Stimulated activated CD8-positive, alpha-beta memory T cell treated with anti-CD3 and anti-CD28 coated beads, Interleukin-7, amount 100 ng/mL, for 4 hours (primary cell): ENCODE data around the gene PODN.

Source experiments
- DNase-seq, 2 donors: peaks; one replicate each; pipeline ENCODE4 v3.0.0-alpha.2; 2020; ENCODE audit warnings: low read depth in 2 of 2

Gene PODN

DNA sequence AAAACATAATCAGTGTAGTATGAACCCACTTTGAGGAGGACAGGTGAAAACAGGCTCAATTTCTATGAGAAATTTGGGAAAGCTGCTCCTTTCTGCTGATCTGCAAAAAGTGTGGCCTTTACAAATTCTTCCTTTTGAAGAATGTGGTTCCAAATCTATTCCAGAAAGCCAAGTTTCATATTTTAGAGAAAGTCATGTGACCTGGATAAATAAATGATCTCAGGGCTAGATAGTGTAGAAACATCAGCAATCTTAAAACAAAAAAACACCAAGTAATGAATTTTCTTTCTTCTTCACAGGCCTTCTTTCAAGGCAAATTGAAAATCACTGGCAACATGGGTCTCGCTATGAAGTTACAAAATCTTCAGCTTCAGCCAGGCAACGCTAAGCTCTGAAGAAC, 11.7 kb upstream of the PODN start:
- DNase-seq, result no peak

DNA sequence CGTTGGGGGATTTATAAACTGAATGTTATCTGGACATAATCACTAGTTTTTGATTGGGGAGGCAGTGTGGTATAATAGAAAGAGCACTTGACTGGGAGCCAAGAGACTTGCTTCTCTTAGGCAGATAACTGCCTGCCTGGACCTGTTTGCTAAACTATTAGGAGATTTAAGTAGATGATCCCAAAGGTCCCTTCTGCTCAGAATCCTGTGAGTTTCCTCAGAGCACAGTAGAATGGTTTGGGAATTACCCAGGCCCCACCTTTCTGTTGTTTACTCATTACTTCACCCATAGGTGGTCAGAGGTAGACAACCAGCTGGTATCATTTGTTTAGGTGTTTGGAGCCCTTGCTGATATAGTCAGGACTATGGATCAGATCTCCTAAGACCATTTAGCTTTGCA, 10.3 kb upstream of the PODN start:
- DNase-seq, result no peak

DNA sequence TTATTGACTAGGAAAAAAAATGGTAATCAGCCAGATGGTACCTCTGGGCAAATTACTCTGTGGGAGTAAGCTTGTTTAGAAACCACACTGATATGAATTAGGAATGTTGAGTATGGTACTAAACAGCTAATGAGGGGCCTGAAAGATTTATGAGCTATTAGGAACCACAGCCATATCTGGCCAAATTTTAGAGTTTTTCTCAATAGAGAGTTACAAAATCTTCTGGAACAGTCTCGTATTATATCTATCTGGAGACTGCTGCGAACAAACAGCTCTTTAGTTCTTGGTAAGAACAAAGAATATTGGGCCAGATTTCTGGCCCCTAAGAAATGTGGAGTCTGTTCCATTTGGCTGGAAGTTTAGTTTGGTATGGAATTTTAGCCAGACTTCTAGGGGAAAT, 4.9 kb upstream of the PODN start:
- DNase-seq, result no peak

DNA sequence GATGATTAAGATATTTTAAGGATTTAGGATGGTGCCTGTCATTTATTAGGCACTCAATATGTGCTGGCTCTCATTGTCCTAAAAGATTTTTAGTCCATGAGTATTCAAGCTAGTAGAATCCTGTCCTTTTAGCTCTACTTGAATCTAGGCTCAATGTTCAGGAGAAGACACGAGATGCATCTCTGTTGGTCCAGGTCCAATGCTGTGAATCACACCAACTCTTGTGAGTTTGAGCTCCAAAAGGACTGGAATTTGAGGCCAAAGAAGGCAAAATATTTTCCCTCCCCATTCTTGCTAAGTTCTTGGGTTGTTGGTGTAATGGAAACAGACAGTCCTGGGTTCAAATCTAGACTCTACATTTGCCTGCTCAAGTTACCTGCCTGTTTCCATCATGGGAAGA, 1.4 kb upstream of the PODN start:
- DNase-seq, result no peak

DNA sequence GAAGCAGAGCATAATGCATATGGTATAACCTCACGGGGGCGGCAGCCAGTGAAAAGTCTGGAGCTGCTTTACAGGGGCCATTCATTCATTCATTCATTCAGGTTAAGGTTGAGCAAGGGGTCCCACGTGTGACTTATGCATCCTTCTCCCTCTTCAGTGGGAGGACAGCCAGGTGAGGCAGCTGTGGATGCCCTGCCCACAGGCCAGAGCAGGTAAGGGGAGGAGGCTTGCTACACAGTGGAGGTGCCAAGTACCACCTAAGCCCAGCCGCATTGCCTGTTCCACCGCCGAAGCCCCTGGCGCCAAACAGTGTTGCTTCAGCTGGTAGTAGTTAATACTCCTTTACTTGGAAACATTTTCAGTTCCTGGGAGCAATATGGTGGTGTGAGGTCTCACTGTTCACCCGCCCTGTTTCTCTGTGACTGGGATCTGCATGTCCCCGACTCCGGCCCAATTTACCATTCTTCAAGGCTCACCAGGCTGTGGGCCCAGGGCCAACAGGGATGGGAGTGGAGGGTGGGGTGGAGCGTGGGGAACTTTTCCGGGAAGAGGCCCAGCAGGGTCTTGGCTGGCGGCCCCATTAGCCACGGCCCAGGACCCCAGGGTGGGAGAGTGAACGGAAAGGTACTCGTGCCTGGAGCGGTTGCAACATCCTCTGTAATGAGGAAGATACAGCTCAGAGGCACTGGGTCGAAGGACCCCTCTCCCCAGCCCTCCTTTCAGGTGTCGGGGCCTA, 722 bp upstream of the PODN start:
- DNase-seq, result no peak

DNA sequence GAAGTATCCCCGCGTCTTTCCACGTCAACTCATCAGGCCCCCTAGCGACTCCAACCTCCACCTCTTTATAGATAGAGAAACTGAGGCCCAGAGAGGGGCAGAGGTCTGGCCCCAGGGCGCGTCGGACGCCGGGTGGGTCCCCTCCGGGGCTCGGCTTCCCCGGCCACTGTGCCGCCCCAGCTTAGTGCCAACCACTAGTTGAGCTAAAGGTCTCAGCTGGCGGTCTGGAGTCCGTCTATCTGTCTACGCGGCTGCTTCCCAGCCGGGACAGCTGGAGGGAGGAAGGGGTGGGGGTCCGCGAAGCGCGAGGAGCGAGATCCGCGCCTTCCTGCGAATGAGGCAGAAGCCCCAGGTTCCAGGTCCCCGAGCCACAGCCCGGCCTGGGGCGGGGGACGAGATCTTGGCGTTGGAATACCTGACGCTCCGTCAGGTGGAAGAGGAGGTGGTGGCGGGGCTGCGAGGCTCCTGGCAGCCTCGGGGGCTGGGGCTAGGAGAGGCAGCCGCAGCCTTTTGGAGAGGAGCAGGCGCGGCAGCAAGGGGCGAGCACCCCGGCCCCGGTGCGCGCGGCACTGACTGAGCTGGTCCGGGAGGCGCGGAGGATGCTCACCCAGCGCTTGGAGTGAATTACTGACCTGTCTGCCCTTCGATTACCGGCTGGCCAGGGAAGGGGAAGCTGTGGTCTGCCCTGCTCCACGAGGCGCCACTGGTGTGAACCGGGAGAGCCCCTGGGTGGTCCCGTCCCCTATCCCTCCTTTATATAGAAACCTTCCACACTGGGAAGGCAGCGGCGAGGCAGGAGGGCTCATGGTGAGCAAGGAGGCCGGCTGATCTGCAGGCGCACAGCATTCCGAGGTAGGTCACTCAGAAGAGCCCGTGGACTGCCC, 937 bp downstream of the PODN start:
- DNase-seq, result no peak

DNA sequence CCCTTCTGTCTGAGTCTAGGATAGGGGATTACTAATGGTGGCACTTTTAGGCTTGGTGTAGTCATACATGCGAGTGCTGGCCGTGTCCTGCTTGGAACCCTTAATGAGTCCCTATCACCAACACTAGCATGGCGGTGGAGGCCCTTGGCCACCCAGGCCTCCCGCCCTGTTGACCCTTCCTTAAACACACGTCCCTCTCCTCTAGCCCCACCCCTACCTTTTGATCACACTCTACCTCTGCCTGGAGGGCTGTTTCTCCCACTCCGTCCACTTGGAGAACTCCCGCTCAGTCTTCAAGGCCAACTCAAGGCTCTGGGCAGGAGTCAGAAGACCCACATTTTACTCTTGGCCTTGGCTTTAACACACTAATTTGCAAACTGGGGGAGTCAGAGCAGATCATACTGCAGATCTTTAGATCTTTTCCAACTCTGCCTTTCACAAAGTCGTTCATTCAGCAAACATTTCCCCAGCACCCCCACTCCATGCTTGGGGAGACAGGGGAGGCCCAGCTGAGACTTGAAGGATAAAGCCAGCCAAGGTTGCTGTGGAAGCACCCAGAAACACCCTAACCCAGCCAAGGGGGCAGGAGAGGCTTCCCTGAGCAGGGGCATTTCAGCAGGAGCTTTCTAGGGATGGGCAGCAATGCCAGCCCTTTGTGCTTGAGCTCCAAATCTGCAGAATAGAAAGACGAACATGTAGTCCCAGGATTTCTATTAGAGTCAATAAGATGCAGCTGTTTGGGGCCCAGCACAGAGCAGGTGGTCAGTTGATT, 1.9 kb downstream of the PODN start:
- no peak for DNase-seq

DNA sequence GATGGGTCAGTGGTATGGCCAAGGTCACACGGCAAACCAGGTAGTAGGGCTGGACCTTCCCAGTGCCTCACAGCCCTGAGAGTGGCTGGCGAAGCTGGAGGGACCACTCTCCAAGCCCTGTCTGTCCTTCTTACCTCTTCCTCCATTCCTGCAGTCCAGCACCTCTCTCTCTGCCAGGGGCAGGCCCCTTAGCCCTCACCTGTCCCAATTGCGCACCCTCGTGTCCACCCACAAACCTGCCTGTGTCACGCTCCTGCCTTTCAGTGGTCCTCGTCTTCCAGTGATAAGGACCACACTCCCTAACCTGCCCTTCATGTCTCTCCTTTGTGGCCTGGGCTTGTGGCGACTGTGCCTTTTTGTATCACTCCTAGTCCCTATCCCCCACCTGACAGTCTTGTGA, 3.4 kb downstream of the PODN start:
- no peak for DNase-seq

DNA sequence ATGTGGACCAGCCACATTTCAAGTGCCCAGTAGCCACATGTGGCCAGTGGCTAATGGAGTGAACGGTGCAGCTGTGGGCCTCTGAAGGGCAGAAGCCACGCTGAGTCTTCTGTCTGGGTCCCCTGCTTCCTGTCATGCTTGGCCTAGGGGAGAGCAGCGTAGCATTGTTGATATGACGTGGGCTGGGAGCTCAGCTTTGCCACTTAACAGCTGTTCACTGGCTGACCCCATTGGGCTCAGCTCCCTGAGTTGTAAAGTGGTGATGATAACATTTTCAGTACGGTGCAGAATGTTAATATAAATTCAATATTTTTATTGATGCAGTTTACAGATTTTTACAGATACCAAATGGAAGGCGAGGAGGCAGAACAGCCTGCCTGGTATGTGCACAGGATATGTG, 4.5 kb downstream of the PODN start:
- no peak for DNase-seq

DNA sequence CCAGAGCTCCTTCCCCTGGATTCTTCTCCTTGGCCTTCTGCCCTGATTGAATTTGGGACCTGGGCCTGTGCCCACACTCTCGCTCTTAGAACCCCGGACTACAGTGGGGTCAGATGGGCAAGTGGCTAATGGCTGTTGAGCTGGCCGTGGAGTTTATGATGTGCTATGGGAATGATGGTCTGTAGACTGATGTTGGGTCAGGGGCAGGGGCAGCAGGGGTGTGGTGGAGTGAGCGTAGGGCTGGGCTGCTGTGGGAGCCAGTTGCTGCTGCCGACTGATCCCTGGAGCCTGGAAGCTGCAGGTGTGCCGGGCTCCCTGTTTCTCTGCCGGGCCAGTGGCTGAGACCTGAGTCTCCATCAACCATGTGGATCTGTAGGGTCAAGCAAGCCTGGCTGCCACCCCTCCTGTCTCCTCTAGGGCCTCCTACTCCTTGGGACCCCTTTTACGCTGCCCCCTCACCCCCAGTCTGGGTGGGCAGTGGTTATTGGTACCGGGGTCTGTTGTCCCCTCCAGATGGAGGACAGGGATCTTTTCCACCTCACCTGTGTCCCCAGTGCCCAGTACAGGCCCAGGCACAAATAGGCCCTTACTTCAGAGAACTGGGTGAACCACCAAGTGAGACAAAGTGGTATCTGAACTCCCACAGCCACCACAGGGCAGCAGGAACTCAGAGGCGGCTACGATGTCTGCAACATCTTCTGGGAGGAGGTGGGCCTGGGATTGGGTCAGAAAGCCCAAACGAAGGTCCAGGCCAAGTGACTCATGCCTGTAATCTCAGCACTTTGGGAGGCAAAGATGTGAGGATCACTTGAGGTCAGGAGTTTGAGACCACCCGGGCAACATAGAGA, 5.1 kb downstream of the PODN start:
- no peak for DNase-seq

DNA sequence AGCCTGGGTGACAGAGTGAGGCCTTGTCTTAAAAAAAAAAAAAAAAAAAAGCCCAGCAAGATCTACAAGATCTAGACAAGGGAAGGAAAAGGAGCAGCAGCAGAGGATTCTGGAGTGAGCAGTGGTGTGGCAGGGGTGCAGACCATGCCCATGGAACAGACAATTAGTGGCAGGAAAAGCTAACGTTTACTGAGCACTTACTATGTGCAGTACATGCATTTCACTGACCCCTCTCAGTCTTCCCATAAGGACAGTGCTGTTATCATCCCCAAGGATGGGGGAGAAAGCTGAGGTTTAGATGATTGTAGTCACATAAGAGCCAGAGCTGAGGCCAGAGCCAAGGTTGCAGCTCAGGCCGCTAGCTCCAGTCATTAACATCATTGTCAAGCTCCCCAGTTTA, 5.9 kb downstream of the PODN start:
- DNase-seq, result no peak

DNA sequence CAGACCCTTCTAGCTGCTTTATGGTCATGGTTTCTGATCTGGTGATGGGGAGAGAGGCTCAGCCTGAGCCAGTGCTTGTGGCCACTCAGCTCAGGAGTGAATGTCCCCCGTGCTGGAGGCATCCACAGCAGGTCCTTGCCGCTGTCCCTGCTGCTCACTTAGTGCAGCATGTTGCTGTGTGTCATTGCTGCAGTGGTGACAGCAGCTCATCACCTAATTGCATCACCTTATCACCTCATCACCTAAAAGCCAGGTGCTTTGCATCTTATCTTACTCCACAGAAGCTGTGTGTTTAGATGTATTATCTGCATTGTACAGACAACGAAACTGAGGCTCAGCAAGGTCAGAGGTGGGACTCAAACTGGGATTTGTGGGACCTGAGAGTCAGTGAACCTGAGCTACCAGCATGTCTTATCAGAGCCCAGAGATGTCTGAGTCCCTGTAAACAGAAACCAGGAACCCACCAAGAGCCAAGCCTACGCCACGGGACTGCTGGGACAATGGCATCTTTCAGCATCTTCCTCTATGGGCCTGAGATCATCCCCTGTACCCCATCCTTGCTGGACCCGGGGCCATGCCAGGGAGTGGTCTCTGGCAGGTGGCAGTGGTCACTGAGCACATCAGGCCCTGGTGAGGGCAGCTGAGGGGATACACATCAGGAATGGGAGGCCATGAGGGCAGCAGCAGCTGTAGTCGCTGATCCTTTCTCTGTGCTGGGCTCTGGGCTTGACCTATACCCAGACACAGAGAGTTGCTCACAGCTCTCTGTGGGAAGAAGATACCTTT, 6.5 kb downstream of the PODN start:
- DNase-seq, result no peak

DNA sequence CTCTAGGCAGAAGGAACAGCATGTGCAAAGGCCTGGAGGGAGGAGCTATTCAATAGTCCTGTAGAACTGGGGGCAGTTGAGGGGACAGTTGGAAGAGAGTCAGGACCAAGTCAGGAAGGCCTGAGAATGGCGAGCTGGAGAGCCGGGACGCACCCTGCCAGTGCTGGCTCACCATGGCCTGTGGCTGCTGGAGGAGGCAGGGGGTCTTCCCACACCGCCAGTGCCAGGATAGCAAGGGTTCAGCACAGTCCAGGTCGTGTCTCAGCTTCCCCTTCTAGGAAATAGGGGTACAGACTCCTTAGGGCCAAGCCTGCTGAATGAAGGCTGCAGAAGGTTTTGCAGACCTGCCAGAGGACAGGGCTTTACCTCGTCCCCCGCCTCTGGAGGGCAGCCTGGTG, 7.3 kb downstream of the PODN start:
- no peak for DNase-seq

DNA sequence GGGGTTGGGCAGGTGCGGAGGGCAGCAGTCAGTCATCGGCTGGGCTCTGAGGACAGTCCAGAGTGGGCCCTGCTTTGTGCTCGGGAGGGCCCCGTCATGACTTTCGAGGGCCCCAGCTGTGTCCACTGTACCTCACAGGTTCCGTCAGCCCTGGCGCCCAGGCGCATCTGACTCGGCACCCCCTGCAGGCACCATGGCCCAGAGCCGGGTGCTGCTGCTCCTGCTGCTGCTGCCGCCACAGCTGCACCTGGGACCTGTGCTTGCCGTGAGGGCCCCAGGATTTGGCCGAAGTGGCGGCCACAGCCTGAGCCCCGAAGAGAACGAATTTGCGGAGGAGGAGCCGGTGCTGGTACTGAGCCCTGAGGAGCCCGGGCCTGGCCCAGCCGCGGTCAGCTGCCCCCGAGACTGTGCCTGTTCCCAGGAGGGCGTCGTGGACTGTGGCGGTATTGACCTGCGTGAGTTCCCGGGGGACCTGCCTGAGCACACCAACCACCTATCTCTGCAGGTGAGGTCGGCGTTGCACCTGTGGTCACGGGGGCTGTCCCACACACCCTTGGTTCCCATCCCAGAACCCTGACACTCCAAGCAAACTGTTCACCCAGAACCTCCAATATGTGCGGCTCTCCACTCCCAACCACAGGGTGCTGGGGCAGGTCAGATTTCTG, 7.8 kb downstream of the PODN start:
- no peak for DNase-seq

DNA sequence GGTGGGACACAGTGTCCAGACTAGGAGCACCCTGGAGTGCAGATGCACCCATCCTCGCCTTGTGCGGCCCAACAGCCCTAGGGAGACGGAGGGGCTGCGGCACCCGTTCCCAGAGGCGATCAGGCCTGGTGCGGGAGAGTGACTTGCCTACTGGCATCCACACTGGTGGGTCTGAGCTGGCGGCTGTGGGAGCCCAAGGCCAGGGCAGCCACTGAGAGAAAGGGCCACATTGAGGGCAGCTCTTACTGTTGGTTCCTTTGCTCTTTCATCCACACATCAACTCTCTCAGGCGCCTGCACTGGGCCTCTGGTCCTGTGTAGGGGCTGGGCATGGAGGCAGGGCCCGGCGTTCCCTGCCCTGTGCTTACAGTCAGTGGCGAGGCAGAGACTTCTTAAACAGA, 8.6 kb downstream of the PODN start:
- no peak for DNase-seq

DNA sequence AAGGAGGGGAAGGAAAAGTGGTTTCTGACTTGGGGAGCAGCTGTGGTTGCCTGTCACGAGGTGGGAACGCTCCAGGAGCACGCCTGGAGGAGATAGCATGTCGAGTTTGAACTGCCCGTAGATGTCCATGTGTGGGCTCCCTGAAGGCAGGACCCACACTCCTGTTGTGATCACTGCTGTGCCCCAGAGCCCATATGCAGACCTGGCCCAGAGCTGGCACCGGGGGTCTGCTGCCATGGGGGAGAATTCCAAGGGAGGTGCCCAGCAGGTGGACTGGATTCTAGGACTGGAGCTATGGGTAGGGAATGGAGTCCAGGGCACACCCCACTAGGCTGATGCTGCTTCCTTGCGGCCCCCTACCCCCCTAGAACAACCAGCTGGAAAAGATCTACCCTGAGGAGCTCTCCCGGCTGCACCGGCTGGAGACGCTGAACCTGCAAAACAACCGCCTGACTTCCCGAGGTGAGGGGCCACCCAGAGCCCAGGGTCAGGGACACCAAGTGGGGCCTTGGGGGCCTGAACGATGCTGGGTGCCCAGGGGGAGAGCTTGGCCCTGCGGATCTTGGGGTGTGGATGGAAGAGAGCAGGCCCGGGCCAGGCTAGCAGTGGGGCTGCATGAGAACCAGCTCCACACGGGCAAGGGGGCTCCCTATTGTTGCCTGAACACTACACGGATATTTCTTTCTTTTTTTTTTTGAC, 9.3 kb downstream of the PODN start:
- DNase-seq, result no peak

DNA sequence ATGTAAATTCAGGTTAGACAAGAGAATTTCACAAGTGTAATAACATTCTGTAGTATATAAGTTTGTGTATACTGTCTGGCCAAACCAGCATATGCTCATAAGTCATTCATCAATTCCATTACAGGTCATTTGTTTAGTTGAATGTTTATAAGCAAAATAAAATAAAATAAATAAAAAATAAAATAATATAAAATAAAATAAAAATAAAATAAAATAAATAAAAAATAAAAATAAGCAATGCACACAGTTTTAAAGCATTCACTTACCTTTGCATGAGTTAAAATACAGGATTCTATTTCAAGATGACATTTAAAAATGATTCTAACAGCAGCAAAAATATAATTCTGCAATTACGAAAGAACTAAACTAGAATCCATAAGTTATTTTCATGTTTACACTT, 9.9 kb downstream of the PODN start:
- no peak for DNase-seq

DNA sequence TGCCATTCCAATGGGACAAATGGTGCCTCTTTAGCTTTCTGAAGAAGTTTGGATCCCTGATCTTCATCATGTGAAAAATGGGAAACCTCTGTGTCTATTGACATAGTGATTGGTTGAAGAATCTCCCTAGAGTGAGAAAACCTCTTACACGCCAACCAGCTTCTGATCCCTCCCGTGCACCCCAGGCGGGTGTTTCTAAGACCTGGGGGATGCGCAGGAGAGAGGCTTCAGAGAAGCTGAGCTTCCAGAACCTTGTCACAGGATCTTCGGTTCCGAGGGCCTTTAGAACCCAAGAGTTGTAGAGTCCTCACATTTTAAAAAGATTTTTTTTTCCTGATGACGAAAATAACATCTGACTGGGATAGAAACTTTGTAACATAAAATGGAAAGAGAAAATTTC, 11.3 kb downstream of the PODN start:
- no peak for DNase-seq

DNA sequence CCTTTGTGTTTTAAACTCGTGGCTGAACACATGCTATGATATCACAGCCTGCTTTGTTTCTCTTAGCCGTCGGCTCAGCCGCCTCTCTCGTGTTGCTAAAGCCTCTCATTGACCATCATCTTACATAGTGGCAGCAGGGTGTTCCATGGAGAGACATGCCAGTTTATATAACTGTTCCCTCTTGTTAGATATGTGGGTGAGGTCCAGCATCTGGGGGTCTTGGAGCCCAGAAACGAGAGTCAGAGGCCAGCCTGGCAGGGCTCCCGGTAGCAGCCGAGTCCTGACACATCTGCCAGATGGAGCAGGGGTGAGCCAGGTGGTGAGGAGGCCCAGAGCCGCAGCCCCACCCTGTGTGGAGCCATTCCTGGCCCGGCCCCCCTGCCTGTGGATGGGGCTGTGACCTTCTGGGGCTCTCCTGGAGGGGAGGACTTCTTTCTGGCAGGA, 11.9 kb downstream of the PODN start:
- DNase-seq, result no peak
